Hepatocyte (in vitro differentiated cells): ENCODE measurements around the gene ANKRD62.

Source experiments
- EZH2 ChIP-seq: fragments of 200-600 bp; sonication (generic); IDR thresholded peaks from 2 replicates; pipeline ENCODE4 v1.6.1; 2016; ENCODE audit warnings: antibody characterized with exemption, mild to moderate bottlenecking, borderline replicate concordance
- EZH2phosphoT487 ChIP-seq: fragments of 200-600 bp; sonication (generic); IDR thresholded peaks from one replicate; pipeline ENCODE4 v1.6.1; 2018; ENCODE audit warnings: antibody characterized with exemption, mild to moderate bottlenecking, low read depth, moderate library complexity; ENCODE audit not compliant: unreplicated experiment, severe bottlenecking
- TF ChIP-seq, protein P1 (sequence below): fragments of 200-600 bp; sonication (generic); IDR thresholded peaks from 2 replicates; pipeline ENCODE4 v1.5.1; 2016; ENCODE audit warnings: antibody characterized with exemption, mild to moderate bottlenecking; ENCODE audit not compliant: poor library complexity

DNA sequence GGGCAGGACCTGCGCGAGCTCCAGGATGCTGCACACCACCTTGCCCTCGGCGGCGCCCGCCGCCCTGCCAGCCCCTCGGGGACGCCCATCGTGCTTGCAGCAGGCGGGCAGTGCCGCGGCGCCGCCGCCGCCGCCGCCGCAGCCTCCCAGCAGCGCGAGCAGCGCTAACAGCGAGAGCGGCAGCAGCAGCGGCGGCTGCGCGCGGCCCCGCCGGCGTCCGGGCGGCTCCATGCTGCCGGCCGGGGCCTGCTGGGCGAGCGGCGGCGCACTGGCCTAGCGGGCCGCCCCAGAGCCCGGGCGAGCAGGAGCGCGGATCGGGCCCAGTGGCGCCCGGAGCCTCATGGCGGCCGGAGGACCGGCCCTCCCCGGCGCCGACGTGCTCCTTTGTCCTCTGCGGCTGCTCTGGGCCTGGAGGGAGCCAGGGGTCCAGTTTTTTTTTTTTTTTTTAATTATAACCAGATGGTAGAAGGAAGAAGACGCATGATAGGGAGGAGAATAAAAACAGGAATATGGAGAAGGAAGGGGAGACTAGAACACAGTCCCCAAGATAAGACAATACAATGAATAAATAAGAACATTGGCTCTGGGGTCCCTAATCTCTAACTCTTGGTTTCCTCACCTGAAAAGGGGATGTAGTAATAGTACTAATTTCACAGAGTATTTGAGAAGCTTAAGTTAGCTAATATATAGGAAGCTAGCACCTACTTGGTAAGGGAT lies 17.1 kb upstream of the ANKRD62 start:
- TF ChIP-seq, protein P1, sequence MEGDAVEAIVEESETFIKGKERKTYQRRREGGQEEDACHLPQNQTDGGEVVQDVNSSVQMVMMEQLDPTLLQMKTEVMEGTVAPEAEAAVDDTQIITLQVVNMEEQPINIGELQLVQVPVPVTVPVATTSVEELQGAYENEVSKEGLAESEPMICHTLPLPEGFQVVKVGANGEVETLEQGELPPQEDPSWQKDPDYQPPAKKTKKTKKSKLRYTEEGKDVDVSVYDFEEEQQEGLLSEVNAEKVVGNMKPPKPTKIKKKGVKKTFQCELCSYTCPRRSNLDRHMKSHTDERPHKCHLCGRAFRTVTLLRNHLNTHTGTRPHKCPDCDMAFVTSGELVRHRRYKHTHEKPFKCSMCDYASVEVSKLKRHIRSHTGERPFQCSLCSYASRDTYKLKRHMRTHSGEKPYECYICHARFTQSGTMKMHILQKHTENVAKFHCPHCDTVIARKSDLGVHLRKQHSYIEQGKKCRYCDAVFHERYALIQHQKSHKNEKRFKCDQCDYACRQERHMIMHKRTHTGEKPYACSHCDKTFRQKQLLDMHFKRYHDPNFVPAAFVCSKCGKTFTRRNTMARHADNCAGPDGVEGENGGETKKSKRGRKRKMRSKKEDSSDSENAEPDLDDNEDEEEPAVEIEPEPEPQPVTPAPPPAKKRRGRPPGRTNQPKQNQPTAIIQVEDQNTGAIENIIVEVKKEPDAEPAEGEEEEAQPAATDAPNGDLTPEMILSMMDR = no peak
- TF ChIP-seq EZH2phosphoT487 (no peak), EZH2 (no peak)
